Subcutaneous abdominal adipose tissue (tissue), 5 donors: ENCODE data around the gene NFKB1.

Experiments
- H3K27ac ChIP-seq: one replicate; pipeline ENCODE4 v1.7.0; 2013; ENCODE audit warnings: low read depth, mild to moderate bottlenecking, inconsistent platforms, low read length, moderate library complexity
- H3K27me3 ChIP-seq, 5 donors: one replicate each; pipeline ENCODE4 v1.7.0; 2013; ENCODE audit warnings: low read length in 5 of 5, inconsistent platforms in 1 of 5; ENCODE audit not compliant: control insufficient read depth in 5 of 5, insufficient read depth in 4 of 5
- H3K36me3 ChIP-seq, 5 donors: one replicate each; pipeline ENCODE4 v1.7.0; 2013; ENCODE audit warnings: low read length in 5 of 5; ENCODE audit not compliant: control insufficient read depth in 5 of 5, insufficient read depth in 5 of 5
- H3K4me1 ChIP-seq, 5 donors: one replicate each; pipeline ENCODE4 v1.7.0; 2013; ENCODE audit warnings: low read length in 5 of 5, mild to moderate bottlenecking in 3 of 5, moderate library complexity in 1 of 5; ENCODE audit not compliant: control insufficient read depth in 5 of 5, insufficient read depth in 5 of 5
- H3K4me3 ChIP-seq, 5 donors: one replicate each; pipeline ENCODE4 v1.7.0; 2013; ENCODE audit warnings: low read length in 5 of 5, low read depth in 1 of 5
- H3K9ac ChIP-seq, 5 donors: one replicate each; pipeline ENCODE4 v1.7.0; 2013; ENCODE audit warnings: low read length in 5 of 5, mild to moderate bottlenecking in 4 of 5, moderate library complexity in 3 of 5
- H3K9me3 ChIP-seq, 5 donors: one replicate each; pipeline ENCODE4 v1.7.0; 2013; ENCODE audit warnings: low read length in 5 of 5; ENCODE audit not compliant: control insufficient read depth in 5 of 5
- donor health status: healthy.
- donor health status: healthy.
- donor health status: healthy.
- donor health status: healthy.
- donor health status: healthy.

Gene NFKB1

DNA sequence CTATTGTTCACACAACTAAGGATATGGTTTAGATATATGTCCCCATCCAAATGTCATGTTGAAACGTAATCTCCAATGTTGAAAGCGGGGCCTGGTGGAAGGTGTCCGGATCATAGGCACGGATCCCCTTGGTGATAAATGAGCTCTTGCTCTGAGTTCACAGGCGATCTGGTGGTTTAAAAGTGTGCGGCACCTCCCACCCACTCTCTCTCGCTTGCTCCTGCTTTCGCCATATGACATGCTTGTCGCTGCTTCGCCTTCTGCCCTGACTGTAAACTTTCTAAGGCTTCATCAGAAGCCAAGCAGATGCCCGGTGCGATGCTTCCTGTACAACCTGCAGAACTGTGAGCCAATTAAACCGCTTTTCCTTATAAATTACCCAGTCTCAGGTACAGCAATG is 128.5 kb downstream of the NFKB1 start:
- H3K9me3 ChIP-seq = no peaks in the 10 kb centered on the region
- no peak overlapping the region for H3K4me3 ChIP-seq
- H3K27me3 ChIP-seq = no peaks in the 10 kb centered on the region
- H3K9ac ChIP-seq = no peak overlapping the region
- peaks cover 11 to 29% (median 12%) of the 10 kb centered on the region in 5 donors for H3K36me3 ChIP-seq
- H3K27ac ChIP-seq = no peak overlapping the region
- no peaks in the 10 kb centered on the region for H3K4me1 ChIP-seq

DNA sequence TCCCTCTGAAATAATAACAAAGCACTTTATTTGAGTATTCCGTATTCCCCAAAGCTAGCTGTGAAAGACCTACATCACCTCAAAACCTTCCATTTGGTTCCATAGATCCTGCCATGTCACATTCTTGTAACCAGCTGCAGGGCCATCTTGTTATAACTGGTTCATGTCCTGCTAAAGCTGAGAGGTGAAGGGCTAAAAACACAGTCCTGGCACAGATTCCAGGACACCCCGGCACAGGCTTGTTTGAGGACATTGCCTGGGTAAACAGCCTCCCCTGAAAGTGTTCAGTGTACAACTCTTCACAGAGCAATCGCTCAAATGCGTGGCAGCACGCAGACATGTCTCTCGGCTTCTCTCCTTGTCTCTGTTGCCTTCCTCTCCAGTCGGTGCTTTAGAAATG is 130.5 kb downstream of the NFKB1 start:
- Histone ChIP-seq H3K4me1 (no peaks in the 10 kb centered on the region), H3K27me3 (no peaks in the 10 kb centered on the region), H3K9ac (no peak overlapping the region), H3K4me3 (no peak overlapping the region), H3K36me3 (peaks cover 11 to 43% (median 18%) of the 10 kb centered on the region in 5 donors), H3K27ac (peak overlapping the region; percentile 8), H3K9me3 (no peaks in the 10 kb centered on the region)

DNA sequence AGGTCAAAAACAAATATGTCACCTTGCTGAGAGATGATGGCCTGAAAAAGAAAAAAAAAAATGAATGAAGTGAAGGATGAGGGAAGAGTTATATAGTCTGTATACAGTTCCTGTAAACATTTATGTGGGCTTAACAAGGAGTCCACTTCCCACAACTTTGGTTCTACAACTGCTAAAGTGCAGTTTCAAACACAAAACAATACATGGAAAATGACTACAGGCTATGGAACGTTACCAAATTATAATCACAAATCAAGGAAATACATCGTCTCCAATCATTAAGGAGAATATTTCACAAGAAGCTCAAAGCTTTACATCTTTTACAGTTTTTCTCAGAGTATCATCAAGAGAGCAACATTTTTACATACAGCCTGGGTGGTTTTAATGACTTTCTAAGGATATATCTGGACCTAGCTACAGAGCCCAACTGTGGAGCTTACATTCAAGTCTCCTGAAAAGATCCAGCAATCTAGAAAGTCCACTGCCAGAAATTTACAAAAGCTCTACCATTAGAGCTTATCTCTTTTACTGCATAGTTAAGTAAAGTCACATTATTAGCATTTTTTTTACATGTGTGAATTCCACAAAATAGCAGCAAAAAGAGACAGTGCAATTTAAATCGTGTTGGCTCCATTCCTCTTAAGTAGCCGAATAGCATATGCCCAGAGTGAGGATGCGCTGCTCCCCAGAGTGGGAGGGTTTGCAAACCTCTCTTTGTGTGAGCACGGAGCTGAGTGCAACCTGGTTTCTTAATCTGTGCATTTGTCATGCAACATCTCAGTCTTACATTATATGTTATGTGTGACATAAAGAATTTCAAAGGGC is 131.3 kb downstream of the NFKB1 start:
- H3K9me3 ChIP-seq = no peaks in the 10 kb centered on the region
- peaks cover 11 to 51% (median 18%) of the 10 kb centered on the region in 5 donors for H3K36me3 ChIP-seq
- no peaks in the 10 kb centered on the region for H3K4me1 ChIP-seq
- no peak overlapping the region for H3K9ac ChIP-seq
- H3K4me3 ChIP-seq = no peak overlapping the region
- H3K27ac ChIP-seq = peak overlapping the region; percentile 8
- no peaks in the 10 kb centered on the region for H3K27me3 ChIP-seq

DNA sequence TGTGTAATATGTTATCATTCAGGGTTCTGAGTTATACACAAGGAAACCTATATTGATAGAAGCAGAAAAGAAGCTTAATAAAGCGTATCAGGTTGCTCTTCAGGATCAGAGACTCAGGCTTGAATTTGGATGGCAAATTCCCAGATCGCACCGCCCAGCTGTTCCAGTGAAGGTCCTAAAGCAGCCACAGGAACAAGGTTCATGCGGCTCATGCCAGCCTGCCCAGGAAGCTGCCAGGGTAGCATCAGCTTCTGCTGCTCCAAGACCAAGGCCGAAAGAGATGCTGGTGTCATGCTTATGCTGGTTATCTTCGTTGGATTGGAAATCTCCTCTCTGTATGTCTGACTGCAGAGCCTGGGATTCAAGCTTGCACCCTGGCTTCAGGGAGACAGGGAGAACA is 131.9 kb downstream of the NFKB1 start:
- no peak overlapping the region for H3K27ac ChIP-seq
- H3K9me3 ChIP-seq = no peaks in the 10 kb centered on the region
- H3K36me3 ChIP-seq = peaks cover 11 to 56% (median 21%) of the 10 kb centered on the region in 5 donors
- H3K27me3 ChIP-seq = no peaks in the 10 kb centered on the region
- H3K4me3 ChIP-seq = no peak overlapping the region
- H3K4me1 ChIP-seq = no peaks in the 10 kb centered on the region
- H3K9ac ChIP-seq = no peak overlapping the region

DNA sequence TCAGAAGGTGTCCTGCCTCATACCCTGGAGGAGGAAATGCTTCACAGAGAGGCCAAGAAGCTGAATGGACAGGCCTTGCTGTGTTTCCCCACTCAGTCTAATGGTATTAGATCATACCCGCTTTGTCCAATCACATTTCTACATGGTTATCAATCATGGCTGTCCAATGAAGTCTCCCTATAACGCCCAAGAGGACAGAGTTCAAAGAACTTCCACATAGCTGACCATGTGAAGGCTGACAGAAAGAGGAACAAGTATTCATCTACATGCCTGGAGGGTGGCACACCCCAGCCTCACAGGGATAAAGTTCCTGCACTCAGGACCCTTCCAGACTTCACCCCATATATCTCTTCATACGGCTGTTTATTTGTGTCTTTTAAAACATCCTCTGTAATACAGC is 136.2 kb downstream of the NFKB1 start:
- no peaks in the 10 kb centered on the region for H3K27me3 ChIP-seq
- H3K9me3 ChIP-seq = no peaks in the 10 kb centered on the region
- H3K36me3 ChIP-seq = peaks cover 0 to 58% (median 21%) of the 10 kb centered on the region in 5 donors
- H3K9ac ChIP-seq = no peak overlapping the region
- no peaks in the 10 kb centered on the region for H3K4me1 ChIP-seq
- H3K4me3 ChIP-seq = no peak overlapping the region
- H3K27ac ChIP-seq = no peak overlapping the region

DNA sequence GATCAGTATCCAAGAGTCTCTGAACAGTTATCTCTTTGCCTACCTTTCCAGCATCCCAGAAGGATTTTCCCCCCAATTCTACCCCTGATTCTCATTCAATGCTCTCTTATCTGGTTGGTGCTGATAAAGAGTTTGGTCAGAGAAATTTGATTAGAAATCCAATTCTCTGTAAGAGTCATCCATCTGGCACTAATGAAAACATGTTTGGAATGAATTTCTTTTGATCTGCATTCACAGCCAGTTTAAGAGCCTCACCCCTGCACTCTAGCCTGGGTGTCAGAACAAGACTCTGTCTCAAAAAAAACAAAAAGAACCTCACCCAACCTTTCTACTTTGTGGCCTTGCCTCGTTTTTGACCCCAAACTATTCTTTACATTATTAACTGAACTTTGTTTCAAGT is 137.5 kb downstream of the NFKB1 start:
- Histone ChIP-seq H3K9ac (no peak overlapping the region), H3K36me3 (peaks cover 0 to 50% (median 21%) of the 10 kb centered on the region in 5 donors), H3K4me1 (peaks cover 0 to 5% (median 0%) of the 10 kb centered on the region in 5 donors), H3K27ac (no peak overlapping the region), H3K4me3 (no peak overlapping the region), H3K27me3 (no peaks in the 10 kb centered on the region), H3K9me3 (no peaks in the 10 kb centered on the region)

DNA sequence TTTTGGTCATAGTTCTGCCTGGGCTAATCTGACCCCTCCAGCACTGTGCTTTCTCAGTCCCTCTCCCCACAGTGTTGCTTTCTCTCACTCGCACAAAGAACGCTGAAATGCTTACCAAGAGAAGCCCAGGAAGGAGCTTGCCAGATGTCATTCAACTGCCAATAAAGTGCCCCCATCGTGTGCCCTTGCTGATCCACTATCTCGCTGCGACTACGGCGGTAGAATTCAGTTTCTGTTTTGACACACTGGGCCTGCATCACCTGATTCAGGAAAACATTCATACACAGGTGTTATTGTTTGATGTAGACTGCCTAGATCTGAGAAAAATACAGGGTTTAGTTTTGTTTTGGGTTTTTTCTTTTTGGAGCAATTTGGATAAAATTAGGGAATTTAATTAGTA is 138.4 kb downstream of the NFKB1 start:
- Histone ChIP-seq H3K36me3 (peaks cover 0 to 43% (median 17%) of the 10 kb centered on the region in 5 donors), H3K27ac (no peak overlapping the region), H3K27me3 (no peaks in the 10 kb centered on the region), H3K9ac (no peak overlapping the region), H3K4me3 (no peak overlapping the region), H3K4me1 (peaks cover 0 to 5% (median 0%) of the 10 kb centered on the region in 5 donors), H3K9me3 (no peaks in the 10 kb centered on the region)

DNA sequence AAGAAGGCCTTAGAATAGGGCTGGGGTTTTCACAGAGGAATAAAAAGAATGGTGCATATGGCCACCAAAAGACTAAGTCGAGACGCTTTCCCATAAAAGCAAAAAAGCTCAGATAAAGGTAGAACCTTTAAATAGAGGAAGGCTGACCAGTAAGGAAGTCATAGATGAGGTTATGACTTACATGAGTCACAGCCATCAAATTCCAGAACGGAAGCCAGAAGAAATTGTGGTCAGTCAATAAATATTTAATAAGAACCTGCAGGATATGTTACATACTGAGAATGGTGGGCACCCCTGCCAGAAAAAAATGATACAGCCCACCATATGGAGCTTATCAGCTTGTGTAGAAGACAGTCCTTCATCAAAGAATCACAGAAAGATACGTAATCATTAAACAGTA is 139.5 kb downstream of the NFKB1 start:
- Histone ChIP-seq H3K4me3 (no peak overlapping the region), H3K4me1 (peaks cover 0 to 5% (median 0%) of the 10 kb centered on the region in 5 donors), H3K36me3 (peaks cover 4 to 38% (median 15%) of the 10 kb centered on the region in 5 donors), H3K27me3 (no peaks in the 10 kb centered on the region), H3K9me3 (no peaks in the 10 kb centered on the region), H3K9ac (no peak overlapping the region), H3K27ac (no peak overlapping the region)

DNA sequence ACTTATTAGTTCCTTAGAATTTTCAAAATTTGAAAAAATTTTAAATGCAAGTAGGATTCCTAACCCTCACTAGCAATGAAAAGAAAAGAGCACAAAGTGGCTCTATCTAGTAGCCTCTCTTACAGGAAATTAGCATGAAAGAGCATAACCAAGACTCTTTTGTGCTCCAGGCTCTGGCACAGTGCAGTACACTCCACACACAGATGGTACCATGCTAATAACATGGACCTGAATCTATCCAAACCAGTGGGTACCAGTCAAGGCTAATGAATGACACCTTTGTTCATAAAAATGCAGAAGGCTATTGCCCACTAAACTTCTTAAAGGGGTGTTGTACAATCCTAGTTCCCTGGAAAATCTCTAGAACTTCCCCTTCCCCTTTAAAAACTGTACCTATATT is 140.6 kb downstream of the NFKB1 start:
- peaks cover 0 to 5% (median 0%) of the 10 kb centered on the region in 5 donors for H3K4me1 ChIP-seq
- H3K4me3 ChIP-seq = no peak overlapping the region
- no peaks in the 10 kb centered on the region for H3K9me3 ChIP-seq
- peaks cover 3 to 32% (median 13%) of the 10 kb centered on the region in 5 donors for H3K36me3 ChIP-seq
- H3K27me3 ChIP-seq = no peaks in the 10 kb centered on the region
- H3K27ac ChIP-seq = no peak overlapping the region
- H3K9ac ChIP-seq = no peak overlapping the region

DNA sequence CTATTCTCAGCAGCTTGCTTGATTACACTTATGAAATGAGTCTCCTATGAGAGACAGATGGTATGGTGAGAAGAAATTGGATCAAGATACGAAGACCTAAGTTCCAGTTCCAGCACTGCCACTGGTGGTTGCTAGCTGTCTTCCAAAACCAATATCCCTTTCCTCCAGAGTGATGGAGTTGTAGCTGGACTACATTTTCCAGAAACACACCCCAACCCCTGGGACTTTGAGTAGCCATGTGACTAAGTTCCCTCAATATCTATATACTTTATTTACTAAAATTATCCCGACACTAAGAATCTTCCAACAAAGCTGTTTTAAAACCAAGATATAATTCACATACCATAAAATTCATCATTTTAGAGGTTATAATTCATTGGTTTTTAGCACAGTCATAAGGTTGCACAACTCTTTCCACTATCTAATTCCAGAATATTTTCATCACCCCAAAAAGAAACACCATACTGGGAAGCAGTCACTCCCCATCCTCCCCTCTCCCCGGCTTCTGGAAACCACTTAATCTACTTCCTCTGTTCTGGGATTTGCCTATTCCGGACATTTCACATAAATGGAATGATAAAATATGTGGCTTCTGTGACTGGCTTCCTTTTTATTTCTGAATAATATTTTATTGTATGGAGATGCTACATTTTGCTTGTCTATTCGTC is 141.6 kb downstream of the NFKB1 start:
- Histone ChIP-seq H3K4me3 (peak overlapping the region in 1 of 5 donors; percentile 13), H3K27me3 (no peaks in the 10 kb centered on the region), H3K9ac (no peak overlapping the region), H3K36me3 (peaks cover 2 to 23% (median 13%) of the 10 kb centered on the region in 5 donors), H3K27ac (no peak overlapping the region), H3K9me3 (no peaks in the 10 kb centered on the region), H3K4me1 (peaks cover 0 to 5% (median 0%) of the 10 kb centered on the region in 5 donors)
